ENCODE data around the gene TP53BP1.
"Not testable (repeated sequence)": the region's sequence is repeated elsewhere in the genome, so short reads cannot be mapped to it uniquely, and the experiment has no call there.

Gene TP53BP1
- total RNA-seq, result 130 to 140 reads per million in 2 experiments

DNA sequence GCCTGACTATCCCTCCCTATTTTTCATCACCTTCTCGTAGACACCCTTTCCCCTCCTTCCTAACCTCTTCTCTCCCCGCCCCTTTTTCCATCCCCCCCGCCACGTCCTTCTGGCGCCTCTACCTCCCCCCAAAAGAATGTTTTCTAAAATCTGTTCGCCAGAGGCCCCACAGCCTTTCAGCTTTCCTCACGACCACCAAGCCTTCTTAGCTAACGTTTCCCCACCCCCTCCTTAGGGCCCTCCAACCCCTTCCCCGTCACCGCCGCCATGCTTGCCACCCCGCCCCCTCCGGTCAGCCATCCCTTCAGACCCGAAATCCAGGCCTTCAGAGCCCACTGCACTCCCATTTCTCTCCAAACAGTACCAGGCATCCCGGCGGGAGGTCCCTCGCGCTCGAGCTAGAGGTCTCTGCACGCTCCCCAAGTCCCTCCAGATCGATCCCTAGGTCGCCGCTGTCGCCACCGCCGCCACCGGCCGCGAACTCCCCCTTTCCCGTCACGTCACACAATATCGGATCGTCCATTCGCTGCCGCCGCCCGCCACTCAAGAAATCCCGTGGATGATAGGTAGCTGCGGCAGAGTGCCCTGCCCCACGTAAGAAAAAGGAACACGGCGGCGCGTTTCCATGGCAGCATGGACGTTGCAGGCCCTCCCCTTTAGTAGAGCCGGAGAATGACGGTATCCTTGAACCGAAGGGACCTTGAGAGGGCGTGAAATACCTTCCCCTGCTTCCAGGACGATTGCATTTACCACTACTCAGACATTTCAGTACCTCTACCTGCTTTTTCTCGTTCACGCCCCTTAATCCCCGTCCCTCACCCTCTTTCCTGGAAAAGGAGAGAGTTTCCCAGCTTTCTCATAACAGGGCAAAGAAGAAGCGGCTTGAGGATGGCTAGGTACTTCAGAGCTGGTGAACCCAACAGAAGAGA lies at the start of gene TP53BP1:
Gene TP53BP1, minus strand, starts transcription at position 484 of the 929 bp plus-strand sequence. Its CDS starts 113 bp downstream, at position 371.
- DNase-seq (ENCODE audit: low read depth), result peak; percentile 95

GRCh38 chr15:43541785-43542184 lies 48.8 kb upstream of the TP53BP1 start:
- DNase-seq (ENCODE audit: low read depth), result no peak

- no peak for DNase-seq (ENCODE audit: low read depth)
Measured at GRCh38 chr15:43538091-43538490, 45.1 kb upstream of the TP53BP1 start.

- no peak for DNase-seq (ENCODE audit: low read depth)
Measured at GRCh38 chr15:43534897-43535296, 41.9 kb upstream of the TP53BP1 start.

GRCh38 chr15:43532826-43533225 lies 39.9 kb upstream of the TP53BP1 start:
- not testable (repeated sequence) for DNase-seq (ENCODE audit: low read depth)

GRCh38 chr15:43531018-43531670 lies 38.2 kb upstream of the TP53BP1 start:
- DNase-seq (ENCODE audit: low read depth), result no peak

- no peak for DNase-seq (ENCODE audit: low read depth)
Measured at GRCh38 chr15:43529587-43530345, 36.8 kb upstream of the TP53BP1 start.

DNA sequence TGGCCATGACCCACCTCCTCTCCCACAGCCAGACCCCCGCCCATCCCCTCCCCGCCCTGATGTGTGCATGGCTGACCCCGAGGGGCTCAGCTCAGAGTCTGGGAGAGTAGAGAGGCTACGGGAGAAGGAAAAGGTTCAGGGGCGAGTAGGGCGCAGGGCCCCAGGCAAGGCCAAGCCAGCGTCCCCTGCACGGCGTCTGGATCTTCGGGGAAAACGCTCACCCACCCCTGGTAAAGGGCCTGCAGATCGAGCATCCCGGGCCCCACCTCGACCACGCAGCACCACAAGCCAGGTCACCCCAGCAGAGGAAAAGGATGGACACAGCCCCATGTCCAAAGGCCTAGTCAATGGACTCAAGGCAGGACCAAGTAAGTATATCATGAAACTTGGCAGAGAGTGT lies 36.2 kb upstream of the TP53BP1 start:
- no peak for DNase-seq (ENCODE audit: low read depth)

DNA sequence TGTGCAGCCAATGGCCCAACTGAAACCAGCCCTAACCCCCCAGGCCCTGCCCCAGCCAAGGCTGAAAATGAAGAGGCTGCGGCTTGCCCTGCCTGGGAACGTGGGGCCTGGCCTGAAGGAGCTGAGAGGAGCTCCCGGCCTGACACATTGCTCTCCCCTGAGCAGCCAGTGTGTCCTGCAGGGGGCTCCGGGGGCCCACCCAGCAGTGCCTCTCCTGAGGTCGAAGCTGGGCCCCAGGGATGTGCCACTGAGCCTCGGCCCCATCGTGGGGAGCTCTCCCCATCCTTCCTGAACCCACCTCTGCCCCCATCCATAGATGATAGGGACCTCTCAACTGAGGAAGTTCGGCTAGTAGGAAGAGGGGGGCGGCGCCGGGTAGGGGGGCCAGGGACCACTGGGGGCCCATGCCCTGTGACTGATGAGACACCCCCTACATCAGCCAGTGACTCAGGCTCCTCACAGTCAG lies 35.6 kb upstream of the TP53BP1 start:
- no peak for DNase-seq (ENCODE audit: low read depth)

GRCh38 chr15:43527802-43528541 lies 35.0 kb upstream of the TP53BP1 start:
- DNase-seq (ENCODE audit: low read depth), result no peak

GRCh38 chr15:43527016-43527801 lies 34.3 kb upstream of the TP53BP1 start:
- DNase-seq (ENCODE audit: low read depth), result no peak

- DNase-seq (ENCODE audit: low read depth), result no peak
Measured at GRCh38 chr15:43526261-43526930, 33.4 kb upstream of the TP53BP1 start.

- DNase-seq (ENCODE audit: low read depth), result no peak
Measured at GRCh38 chr15:43525131-43525530, 32.2 kb upstream of the TP53BP1 start.

- no peak for DNase-seq (ENCODE audit: low read depth)
Measured at GRCh38 chr15:43524254-43524845, 31.4 kb upstream of the TP53BP1 start.

- no peak for DNase-seq (ENCODE audit: low read depth)
Measured at GRCh38 chr15:43523646-43524045, 30.7 kb upstream of the TP53BP1 start.

DNA sequence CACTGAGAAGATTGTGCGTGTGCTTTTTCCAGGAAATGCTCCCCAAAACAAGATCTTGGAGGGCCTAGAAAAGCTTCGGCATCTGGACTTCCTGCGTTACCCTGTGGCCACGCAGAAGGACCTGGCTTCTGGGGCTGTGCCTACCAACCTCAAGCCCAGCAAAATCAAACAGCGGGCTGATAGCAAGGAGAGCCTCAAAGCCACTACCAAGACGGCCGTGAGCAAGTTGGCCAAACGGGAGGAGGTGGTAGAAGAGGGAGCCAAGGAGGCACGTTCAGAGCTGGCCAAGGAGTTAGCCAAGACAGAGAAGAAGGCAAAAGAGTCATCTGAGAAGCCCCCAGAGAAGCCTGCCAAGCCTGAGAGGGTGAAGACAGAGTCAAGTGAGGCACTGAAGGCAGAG lies 29.3 kb upstream of the TP53BP1 start:
- DNase-seq (ENCODE audit: low read depth), result no peak

DNA sequence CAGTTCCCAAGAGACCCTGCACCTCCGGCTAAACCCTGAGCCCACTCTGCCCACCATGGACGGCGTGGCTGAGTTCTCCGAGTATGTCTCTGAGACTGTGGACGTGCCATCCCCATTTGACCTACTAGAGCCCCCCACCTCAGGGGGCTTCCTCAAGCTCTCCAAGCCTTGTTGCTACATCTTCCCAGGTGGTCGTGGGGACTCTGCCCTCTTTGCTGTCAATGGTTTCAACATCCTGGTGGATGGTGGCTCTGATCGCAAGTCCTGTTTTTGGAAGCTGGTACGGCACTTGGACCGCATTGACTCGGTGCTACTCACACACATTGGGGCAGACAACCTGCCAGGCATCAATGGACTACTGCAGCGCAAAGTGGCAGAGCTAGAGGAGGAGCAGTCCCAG lies 28.5 kb upstream of the TP53BP1 start:
- DNase-seq (ENCODE audit: low read depth), result no peak

DNA sequence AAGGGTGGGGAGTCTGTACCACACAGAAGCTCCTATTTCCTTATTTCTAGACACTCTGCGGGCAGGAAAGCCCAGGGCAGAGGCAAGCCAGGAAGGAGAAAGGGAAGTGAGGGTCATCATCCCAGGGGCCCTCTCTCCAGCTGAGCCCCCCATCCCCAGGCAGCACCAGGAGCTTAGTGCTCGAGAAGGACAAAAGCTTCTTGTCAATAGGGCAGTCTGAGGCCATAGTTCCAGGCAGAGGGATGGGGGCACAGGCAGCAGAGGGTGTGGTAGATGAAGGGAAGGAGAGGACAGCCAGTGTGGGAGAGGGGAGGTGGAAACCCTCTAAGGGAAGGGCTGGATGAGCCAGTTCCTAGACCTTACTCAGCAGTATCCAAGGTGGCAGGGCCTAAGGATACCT lies 27.2 kb upstream of the TP53BP1 start:
- no peak for DNase-seq (ENCODE audit: low read depth)

- DNase-seq (ENCODE audit: low read depth), result no peak
Measured at GRCh38 chr15:43519196-43519595, 26.2 kb upstream of the TP53BP1 start.

Measured in T follicular helper cell (primary cell).